H1 (cell line): Measurements from ENCODE around the gene SLC37A1. TPM values are rescaled to one million over a fixed set of nuclear protein-coding genes. Genes with fewer than 3 reads are reported as not detected.

ENCODE experiments used
- CTCF ChIA-PET: fragments of 300-600 bp; sonication (Branson Sonifier 250); formaldehyde crosslinking; loops from one replicate; lab custom pipeline; 2021; ENCODE audit not compliant: partially characterized antibody; lab: Charles Lee
- POLR2A ChIA-PET: fragments of 300-600 bp; sonication (Branson Sonifier 250); formaldehyde crosslinking; loops from one replicate; lab custom pipeline; 2021; ENCODE audit warnings: inconsistent platforms; ENCODE audit not compliant: partially characterized antibody; lab: Charles Lee
- DNase-seq, 2 experiments: peaks; one replicate each; pipeline versions ENCODE4 v3.0.0 to v3.0.0-alpha.2; 2010 to 2022; ENCODE audit warnings: low spot score in 2 of 2, low read depth in 1 of 2, mixed read lengths in 1 of 2
- FAIRE-seq: peaks from 2 replicates; lab custom pipeline; 2011; peaks lifted over from hg19 to GRCh38; lab: Jason Lieb, UNC
- H2AFZ ChIP-seq: 2 replicates; pipeline ENCODE4 v1.8.1; 2012; ENCODE audit warnings: low read length, inconsistent platforms
- H2AK5ac ChIP-seq: 2 replicates; pipeline ENCODE4 v1.6.1; 2013; ENCODE audit warnings: low read depth, low read length
- H2BK120ac ChIP-seq: replicated peaks from 2 replicates; pipeline ENCODE3; 2013; ENCODE audit warnings: low read depth, low read length, inconsistent platforms
- H2BK12ac ChIP-seq: 2 replicates; pipeline ENCODE4 v1.6.1; 2013; ENCODE audit warnings: low read depth, low read length
- H2BK15ac ChIP-seq: 2 replicates; pipeline ENCODE4 v1.6.1; 2013; ENCODE audit warnings: low read length
- H2BK20ac ChIP-seq: 2 replicates; pipeline ENCODE4 v1.6.1; 2013; ENCODE audit warnings: low read length
- H2BK5ac ChIP-seq: 2 replicates; pipeline ENCODE4 v1.6.1; 2013; ENCODE audit warnings: low read depth, low read length
- H3K14ac ChIP-seq: 2 replicates; pipeline ENCODE4 v1.6.1; 2013; ENCODE audit warnings: inconsistent platforms; ENCODE audit not compliant: insufficient read length
- H3K18ac ChIP-seq: 2 replicates; pipeline ENCODE4 v1.6.1; 2013; ENCODE audit warnings: low read length; ENCODE audit errors: extremely low read depth
- H3K23ac ChIP-seq: 2 replicates; pipeline ENCODE4 v1.6.1; 2013; ENCODE audit warnings: inconsistent platforms; ENCODE audit not compliant: insufficient read length
- H3K23me2 ChIP-seq: 2 replicates; pipeline ENCODE4 v1.6.1; 2013; ENCODE audit warnings: low read depth, low read length
- H3K27ac ChIP-seq: 2 replicates; pipeline ENCODE4 v1.6.1; 2011; ENCODE audit warnings: low read depth, low read length, inconsistent platforms
- H3K27me3 ChIP-seq, 4 experiments: replicated peaks in 1 of 4; 1 replicate in 1 of 4; 2 replicates in 3 of 4; pipeline versions ENCODE4 v1.6.1 to v1.8.1; 2011 to 2013; ENCODE audit warnings: low read length in 3 of 4, mild to moderate bottlenecking in 3 of 4, inconsistent platforms in 2 of 4, mixed read lengths in 2 of 4, moderate library complexity in 1 of 4; ENCODE audit not compliant: control insufficient read depth in 3 of 4, insufficient read depth in 3 of 4; ENCODE audit errors: extremely low read depth in 1 of 4
- H3K36me3 ChIP-seq, 4 experiments: 2 replicates each; pipeline versions ENCODE4 v1.6.1 to v1.8.1; 2011 to 2013; ENCODE audit warnings: mild to moderate bottlenecking in 4 of 4, low read length in 3 of 4, moderate library complexity in 2 of 4, control low read depth in 1 of 4, inconsistent platforms in 1 of 4; ENCODE audit not compliant: insufficient read depth in 4 of 4, control insufficient read depth in 2 of 4
- H3K4ac ChIP-seq: replicated peaks from 2 replicates; pipeline ENCODE3; 2013; ENCODE audit warnings: low read length, low read depth, mixed read lengths, inconsistent platforms; ENCODE audit not compliant: insufficient read length
- H3K4me1 ChIP-seq, 4 experiments: replicated peaks in 1 of 4; 1 replicate in 1 of 4; 2 replicates in 3 of 4; pipeline versions ENCODE4 v1.6.1 to v1.8.1; 2011 to 2013; ENCODE audit warnings: low read length in 3 of 4, inconsistent platforms in 2 of 4, mixed read lengths in 1 of 4; ENCODE audit not compliant: insufficient read depth in 4 of 4, control insufficient read depth in 3 of 4
- H3K4me2 ChIP-seq, 2 experiments: 2 replicates each; pipeline versions ENCODE4 v1.6.1 to v1.8.1; 2011 to 2013; ENCODE audit warnings: low read depth in 2 of 2, low read length in 2 of 2, control low read depth in 1 of 2, inconsistent platforms in 1 of 2, mild to moderate bottlenecking in 1 of 2; ENCODE audit not compliant: insufficient read depth in 1 of 2
- H3K4me3 ChIP-seq, 4 experiments: fragments of 200-600, 300-600 bp in 1 of 4; sonication (generic), shearing (Covaris generic), sonication (Bioruptor Twin) in 1 of 4; 2 replicates each; pipeline versions ENCODE4 v1.5.1 to v1.8.1; 2011 to 2016; ENCODE audit warnings: low read length in 4 of 4, low read depth in 3 of 4, control low read depth in 2 of 4, inconsistent platforms in 2 of 4, mild to moderate bottlenecking in 2 of 4, mixed read lengths in 1 of 4, moderate library complexity in 1 of 4; ENCODE audit not compliant: insufficient read depth in 2 of 4; ENCODE audit errors: extremely low read depth in 1 of 4
- H3K56ac ChIP-seq: replicated peaks from 2 replicates; pipeline ENCODE3; 2013; ENCODE audit warnings: low read depth, mild to moderate bottlenecking, mixed read lengths, low read length, inconsistent platforms; ENCODE audit not compliant: insufficient read length
- H3K79me1 ChIP-seq: 2 replicates; pipeline ENCODE4 v1.6.1; 2013; ENCODE audit warnings: low read depth, low read length, control low read depth
- H3K79me2 ChIP-seq, 2 experiments: 2 replicates each; pipeline versions ENCODE4 v1.6.1 to v1.8.1; 2012 to 2013; ENCODE audit warnings: low read length in 2 of 2, mild to moderate bottlenecking in 2 of 2, inconsistent platforms in 1 of 2; ENCODE audit not compliant: insufficient read depth in 2 of 2, control insufficient read depth in 1 of 2
- H3K9ac ChIP-seq, 4 experiments: replicated peaks in 1 of 4; 1 replicate in 1 of 4; 2 replicates in 3 of 4; pipeline versions ENCODE4 v1.6.1 to v1.8.1; 2011 to 2013; ENCODE audit warnings: low read depth in 3 of 4, low read length in 3 of 4, control low read depth in 2 of 4, mild to moderate bottlenecking in 2 of 4, moderate library complexity in 2 of 4, inconsistent platforms in 1 of 4; ENCODE audit errors: extremely low read depth in 1 of 4
- H3K9me3 ChIP-seq, 2 experiments: 2 replicates each; pipeline versions ENCODE4 v1.6.1 to v1.8.1; 2012 to 2013; ENCODE audit warnings: mild to moderate bottlenecking in 2 of 2, moderate library complexity in 2 of 2, control low read depth in 1 of 2, inconsistent platforms in 1 of 2, low read depth in 1 of 2, low read length in 1 of 2, mixed read lengths in 1 of 2; ENCODE audit not compliant: insufficient read depth in 2 of 2
- H4K20me1 ChIP-seq, 2 experiments: replicated peaks in 1 of 2; 2 replicates each; pipeline versions ENCODE3 to v1.8.1; 2011 to 2013; ENCODE audit warnings: inconsistent platforms in 2 of 2, low read length in 2 of 2, mild to moderate bottlenecking in 1 of 2; ENCODE audit not compliant: insufficient read depth in 2 of 2, control insufficient read depth in 1 of 2
- H4K5ac ChIP-seq: 2 replicates; pipeline ENCODE4 v1.6.1; 2013; ENCODE audit warnings: low read length, low read depth, mixed read lengths, inconsistent platforms; ENCODE audit not compliant: insufficient read length
- H4K8ac ChIP-seq: 2 replicates; pipeline ENCODE4 v1.8.0; 2013; ENCODE audit warnings: mild to moderate bottlenecking, moderate library complexity, low read length, inconsistent platforms; ENCODE audit not compliant: insufficient read depth; ENCODE audit errors: extremely low read depth
- H4K91ac ChIP-seq: replicated peaks from 2 replicates; pipeline ENCODE3; 2013; ENCODE audit warnings: low read length, mixed read lengths, inconsistent platforms; ENCODE audit not compliant: insufficient read length
- CTBP2 ChIP-seq: IDR thresholded peaks from 2 replicates; pipeline ENCODE4 v1.7.0; 2011; ENCODE audit warnings: borderline replicate concordance, mild to moderate bottlenecking, moderate library complexity, mixed read lengths, low read length; ENCODE audit not compliant: insufficient read depth, insufficient read length
- EZH2 ChIP-seq: fragments of 200-600 bp; sonication (generic); IDR thresholded peaks from 2 replicates; pipeline ENCODE4 v1.7.1; 2012; ENCODE audit warnings: low read depth, mild to moderate bottlenecking, moderate library complexity, low read length, inconsistent platforms; ENCODE audit not compliant: severe bottlenecking
- NANOG ChIP-seq: IDR thresholded peaks from 2 replicates; pipeline ENCODE4 v1.6.1; 2011; ENCODE audit warnings: low read length, low read depth, mild to moderate bottlenecking, inconsistent platforms; ENCODE audit not compliant: insufficient read depth, poor library complexity, severe bottlenecking
- NRF1 ChIP-seq: IDR thresholded peaks from 2 replicates; pipeline ENCODE4 v1.6.1; 2011; ENCODE audit warnings: mild to moderate bottlenecking, low read depth, low read length, improper control_type of control experiment
- RBBP5 ChIP-seq: IDR thresholded peaks from 2 replicates; pipeline ENCODE4 v1.7.1; 2012; ENCODE audit warnings: low read depth, mild to moderate bottlenecking, inconsistent platforms, low read length, moderate library complexity, borderline replicate concordance
- SRF ChIP-seq: IDR thresholded peaks from 2 replicates; pipeline ENCODE4 v1.6.1; 2011; ENCODE audit warnings: mild to moderate bottlenecking, low read depth, low read length, moderate library complexity
- WGBS, 2 experiments: shearing (Covaris generic) in 1 of 2; methylation state at CpG; one replicate each; pipeline versions ENCODE4 v1.1.6 to v1.1.7; 2013 to 2015; ENCODE audit warnings: low lambda C conversion rate in 2 of 2, mixed read lengths in 2 of 2, inconsistent platforms in 1 of 2, low coverage in 1 of 2, missing lambda C conversion rate in 1 of 2; ENCODE audit not compliant: insufficient replicate concordance in 2 of 2, insufficient coverage in 1 of 2, insufficient read length in 1 of 2; ENCODE audit errors: extremely low coverage in 1 of 2, missing lambda C conversion rate in 1 of 2; 5-methylcytosine and 5-hydroxymethylcytosine counted together
- polyA plus RNA-seq, 7 experiments: library from polyadenylated mRNA; depleted of rRNA in 3 of 7; stranded (reverse) in 5 of 7; unstranded in 2 of 7; fragments of >200 nt in 5 of 7; fragments of 200-250 nt in 2 of 7; gene quantifications; 1 replicate in 5 of 7; 2 replicates in 1 of 7; 4 replicates in 1 of 7; pipeline versions ENCODE4 v1.2.1 to v1.2.3, GENCODE V29; 2011 to 2013; ENCODE audit warnings: missing spikeins in 2 of 7, mixed read lengths in 2 of 7
- total RNA-seq: library from RNA; stranded (reverse); fragmentation: NEBNext Ultra II Directional; extraction: Animal tissue kit (Norgen Biotek cat#: 25700); gene quantifications from 2 replicates; pipeline ENCODE4 v1.2.1, GENCODE V29; 2021

The SLC37A1 gene
- total and polyA plus RNA-seq, 2 of the 8 experiments (the other 6 are each of a cell fraction or from before 2014, with no cell fraction given), result 15.6 to 30.9 TPM

GRCh38 chr21:42536601-42537000, 22.9 kb downstream of the SLC37A1 start:
- Histone ChIP-seq H3K14ac (no peak overlapping the region), H2BK120ac (no peak overlapping the region), H2BK15ac (no peak overlapping the region), H2AFZ (no peak overlapping the region), H4K91ac (no peak overlapping the region), H2BK5ac (no peak overlapping the region), H3K56ac (no peak overlapping the region), H3K79me1 (no peaks in the 10 kb centered on the region; the same call in 1 of the 2 replicates), H2BK20ac (no peak overlapping the region), H3K79me2 (no peaks in the 10 kb centered on the region; a peak in 1 of 4 replicates), H3K36me3 (peaks cover 0 to 6% (median under 1%) of the 10 kb centered on the region in 4 experiments; a peak in 4 of 8 replicates), H2AK5ac (no peak overlapping the region), H3K4me1 (peaks cover 0 to 3% (median 0%) of the 10 kb centered on the region in 4 experiments; a peak in 1 of 7 replicates), H3K9me3 (no peaks in the 10 kb centered on the region), H3K27me3 (no peaks in the 10 kb centered on the region), H3K4me2 (no peak overlapping the region), H4K5ac (no peak overlapping the region), H3K18ac (no peak overlapping the region), H3K23ac (no peak overlapping the region), H3K23me2 (no peaks in the 10 kb centered on the region), H4K20me1 (peaks cover 2 to 5% of the 10 kb centered on the region in 2 experiments), H3K4me3 (no peak overlapping the region), H2BK12ac (no peak overlapping the region), H3K27ac (no peak overlapping the region), H3K9ac (no peak overlapping the region), H4K8ac (no peak overlapping the region), H3K4ac (no peak overlapping the region)
- CTCF ChIA-PET, result interaction anchor here (0.6 to 4.3 kb wide), 19 partner anchors 9 to 1051 kb away, joined by 3 to 19 read pairs (median 3); no protein-coding TSS in a partner anchor
- 93% methylated on average over 8 of the region's 8 CpGs; no CpG with 5 or more reads in 1 of the 2 experiments for WGBS, 2 experiments
- DNase-seq, result no peak
- TF ChIP-seq EZH2, result no peak
- TF ChIP-seq RBBP5, result no peak
- no peak for TF ChIP-seq CTBP2
- no peak for TF ChIP-seq SRF
- no peak for TF ChIP-seq NRF1
- no peak for TF ChIP-seq NANOG
- POLR2A ChIA-PET, result interaction anchor here (1.2 kb wide), 1 partner anchor 9 kb away, joined by 5 read pairs; no protein-coding TSS in a partner anchor
- FAIRE-seq, result no peak
